HG03025 (cell line): ENCODE measurements around the gene SKP1.

Experiments
- ATAC-seq: cut with Tn5 transposase; IDR thresholded peaks from one replicate; pipeline ENCODE4 v1.9.1; 2021; ENCODE audit warnings: mild to moderate bottlenecking, moderate library complexity; ENCODE audit not compliant: unreplicated experiment, low FRiP score

The SKP1 gene

DNA sequence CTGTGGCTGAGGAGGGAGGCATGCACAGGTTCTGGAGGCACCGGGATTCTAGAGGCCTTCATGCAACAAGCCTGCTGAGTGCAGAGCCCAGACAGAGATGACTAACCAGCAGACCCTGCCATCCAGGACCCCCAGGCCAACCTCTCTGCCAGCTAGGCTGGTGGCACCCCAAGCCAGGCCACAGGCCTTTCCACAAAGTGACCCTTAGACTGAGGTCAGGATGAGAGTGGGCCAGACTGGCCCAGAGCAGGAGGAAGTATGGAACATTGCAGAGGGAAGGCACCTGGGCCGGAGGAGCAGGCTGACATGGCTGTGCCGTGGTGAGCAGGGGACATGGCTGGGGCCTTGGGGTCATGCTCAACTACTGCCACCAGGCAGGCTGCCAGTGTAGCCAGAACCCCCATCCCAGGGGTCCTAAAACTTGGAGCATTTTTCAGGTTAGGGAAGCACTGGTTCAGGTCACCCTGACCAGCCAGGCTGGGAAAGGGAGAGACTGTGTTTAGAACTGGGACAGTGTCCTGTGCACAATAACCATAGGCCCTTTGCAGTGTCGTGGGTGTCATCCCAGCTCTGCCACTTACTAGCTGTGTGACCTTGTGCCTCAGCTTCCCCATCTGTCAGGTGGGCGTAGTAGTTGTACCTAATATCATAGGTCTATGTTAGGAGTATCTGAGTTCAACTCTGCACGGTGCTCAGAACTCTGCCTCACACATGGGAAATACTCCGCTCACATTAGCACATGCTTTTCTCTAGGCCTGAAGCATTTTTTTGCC, 45.0 kb downstream of the SKP1 start:
- ATAC-seq: no peak

DNA sequence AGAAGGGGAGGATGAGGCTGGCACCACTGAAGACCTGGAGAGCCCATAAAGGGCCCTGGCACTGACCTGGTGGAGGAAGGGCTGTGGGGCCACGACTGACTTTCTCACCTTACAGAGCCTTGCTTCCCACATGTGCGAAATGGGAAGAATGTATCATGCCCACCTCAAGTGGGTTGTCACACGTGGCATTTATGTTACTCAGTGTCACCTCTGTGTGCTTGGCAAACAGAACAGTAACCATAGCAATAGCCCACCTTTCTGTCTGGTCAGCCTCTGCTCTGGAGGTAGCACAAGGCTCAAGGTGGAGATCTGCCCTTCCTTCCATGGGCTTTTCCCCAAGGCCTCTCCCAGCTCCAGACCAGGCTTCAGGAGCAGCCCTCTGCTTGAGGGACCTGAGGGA, 45.6 kb downstream of the SKP1 start:
- ATAC-seq: no peak

DNA sequence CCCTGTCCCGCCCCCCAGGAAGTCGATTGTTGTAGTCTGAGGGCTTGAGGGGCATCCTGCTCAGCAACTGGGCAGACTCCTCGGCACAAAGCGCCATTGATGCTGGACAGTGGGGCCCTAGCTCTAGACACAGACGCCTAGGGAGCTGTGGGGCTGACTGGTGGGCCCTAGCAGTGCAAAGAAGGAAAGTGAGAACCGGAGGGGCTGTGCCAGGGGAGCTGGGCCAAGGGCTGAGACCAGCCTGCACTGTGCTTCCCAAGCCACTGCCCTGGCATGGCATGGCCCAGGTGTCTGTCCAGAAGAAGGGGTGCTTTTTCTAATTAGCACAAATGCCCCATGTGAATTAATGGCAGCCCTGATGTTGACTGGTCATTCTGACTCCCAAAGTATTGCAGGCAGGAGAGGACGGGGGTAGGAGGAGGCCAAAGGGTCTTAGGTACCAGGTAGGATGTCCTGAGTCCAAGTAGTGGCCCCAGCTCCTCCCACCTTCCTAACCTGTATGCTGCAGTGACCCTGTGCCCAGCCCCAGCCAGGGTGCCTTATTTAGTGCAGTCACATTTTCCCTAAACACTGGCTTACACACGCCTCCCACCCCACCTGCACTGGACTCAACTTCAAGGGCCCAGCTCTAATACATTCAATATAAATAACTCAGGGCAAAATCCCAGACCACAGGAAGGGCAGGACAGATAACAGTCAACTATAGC, 46.4 kb downstream of the SKP1 start:
- ATAC-seq: no peak

DNA sequence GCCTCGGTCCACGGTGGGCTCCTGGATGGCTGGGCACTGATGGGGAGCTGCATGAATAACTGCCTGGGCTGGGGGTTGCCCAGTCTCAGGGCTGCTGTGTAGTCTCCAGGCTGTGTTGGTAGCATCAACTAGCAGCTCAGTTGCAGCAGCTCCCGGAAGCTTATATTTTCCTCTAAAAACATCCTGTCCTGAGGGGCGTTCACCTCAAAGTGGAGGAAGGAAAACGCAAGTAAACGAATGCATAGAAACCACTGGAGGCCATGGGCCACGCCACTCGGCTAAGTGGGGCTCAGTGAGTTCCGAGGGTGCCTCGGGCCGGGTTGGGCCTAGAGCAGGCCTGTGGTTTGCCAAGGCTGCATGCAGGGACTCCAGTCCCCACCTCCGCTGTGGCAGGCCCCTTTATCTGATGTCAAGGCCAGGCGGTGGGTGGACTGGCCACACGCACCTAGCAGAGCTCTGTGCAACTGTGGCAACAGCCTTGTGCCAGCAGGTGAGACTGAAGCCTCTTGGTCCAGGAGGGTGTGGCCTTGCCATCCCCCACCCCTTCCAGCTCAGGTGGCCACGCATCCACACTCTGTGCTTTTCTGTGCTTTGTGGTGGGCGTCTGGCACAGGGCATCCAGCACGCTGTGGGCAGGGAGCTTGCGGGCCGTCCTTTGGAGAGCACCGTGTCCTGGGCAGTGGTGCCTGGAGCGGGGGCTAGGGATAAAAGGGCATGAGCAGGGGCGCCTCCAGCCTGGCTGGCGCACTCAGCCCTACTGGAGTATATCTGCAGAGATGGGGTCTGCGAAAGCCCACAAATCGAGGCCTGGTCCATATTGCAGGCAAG, 47.1 kb downstream of the SKP1 start:
- ATAC-seq: no peak

DNA sequence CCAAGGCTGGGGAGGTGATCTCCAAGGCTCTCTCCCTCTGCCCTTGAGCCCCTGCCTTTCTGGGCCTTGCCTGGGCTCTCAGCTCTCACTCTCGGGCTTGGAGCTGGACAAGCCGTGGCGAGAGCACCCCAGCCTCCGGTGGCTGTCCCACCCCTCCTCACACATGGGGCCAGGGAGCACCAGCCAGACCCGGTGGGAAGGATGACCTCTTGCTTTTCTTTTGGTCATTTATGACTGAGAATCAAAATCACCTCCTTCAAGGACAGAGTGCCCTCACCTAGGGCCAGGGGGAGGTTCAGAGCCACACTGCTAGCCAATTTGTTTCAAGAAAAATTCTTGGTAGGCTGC, 48.1 kb downstream of the SKP1 start:
- no peak for ATAC-seq

DNA sequence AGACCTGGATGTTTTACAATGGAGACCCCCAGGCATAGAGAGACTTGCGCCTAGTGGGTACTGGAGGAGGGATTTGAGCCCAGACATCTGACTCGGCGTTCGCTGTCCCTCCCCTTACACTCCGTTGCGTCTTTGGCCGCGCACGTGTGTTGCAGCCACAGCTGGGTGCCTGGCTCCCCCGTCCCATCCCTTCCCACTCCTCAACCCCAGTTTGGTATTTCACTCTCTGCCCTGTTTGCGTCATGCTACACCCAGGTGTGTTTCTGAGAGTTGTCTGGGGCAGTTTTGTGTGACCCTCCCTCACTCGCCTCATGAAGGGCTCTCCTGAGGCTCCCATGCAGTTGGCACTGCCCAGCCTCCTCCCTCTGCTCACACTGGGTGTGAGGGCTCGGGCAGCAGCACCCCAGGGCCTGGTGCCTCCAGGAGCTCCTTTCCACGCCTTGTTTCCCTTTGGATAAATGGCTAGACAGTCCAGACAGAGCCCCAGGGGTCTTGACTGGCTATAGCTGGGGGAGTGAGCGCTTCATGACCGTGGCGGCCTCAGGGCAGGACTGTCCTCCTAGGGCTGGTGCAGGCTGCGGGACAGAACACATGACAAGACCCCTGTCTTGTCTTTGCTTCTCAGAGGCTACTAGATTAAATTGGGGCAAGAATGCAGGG, 48.6 kb downstream of the SKP1 start:
- no peak for ATAC-seq

DNA sequence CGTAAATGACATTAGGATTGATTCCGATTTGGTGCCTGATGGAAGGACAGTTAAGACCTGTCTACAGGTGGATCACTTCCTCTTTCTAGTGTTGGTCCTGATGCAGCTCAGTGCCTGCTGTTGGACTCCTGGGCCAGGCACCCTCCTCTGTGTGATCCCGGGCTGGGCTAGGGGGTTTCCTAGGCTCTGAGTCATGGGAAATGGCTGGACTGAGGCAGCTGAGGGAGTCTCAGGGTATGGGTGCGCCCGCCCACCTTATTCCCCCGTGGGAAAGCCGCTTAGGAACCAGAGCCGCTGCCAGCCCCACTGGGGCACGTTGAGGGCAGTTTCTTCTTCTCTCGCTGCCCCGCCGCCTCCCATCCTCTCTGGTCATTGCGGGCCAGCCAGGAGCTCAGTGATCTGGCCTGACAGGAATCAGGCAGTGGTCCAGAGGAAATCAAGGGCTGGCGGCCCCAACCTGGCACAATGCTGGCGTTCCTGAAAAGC, 49.3 kb downstream of the SKP1 start:
- ATAC-seq: no peak

DNA sequence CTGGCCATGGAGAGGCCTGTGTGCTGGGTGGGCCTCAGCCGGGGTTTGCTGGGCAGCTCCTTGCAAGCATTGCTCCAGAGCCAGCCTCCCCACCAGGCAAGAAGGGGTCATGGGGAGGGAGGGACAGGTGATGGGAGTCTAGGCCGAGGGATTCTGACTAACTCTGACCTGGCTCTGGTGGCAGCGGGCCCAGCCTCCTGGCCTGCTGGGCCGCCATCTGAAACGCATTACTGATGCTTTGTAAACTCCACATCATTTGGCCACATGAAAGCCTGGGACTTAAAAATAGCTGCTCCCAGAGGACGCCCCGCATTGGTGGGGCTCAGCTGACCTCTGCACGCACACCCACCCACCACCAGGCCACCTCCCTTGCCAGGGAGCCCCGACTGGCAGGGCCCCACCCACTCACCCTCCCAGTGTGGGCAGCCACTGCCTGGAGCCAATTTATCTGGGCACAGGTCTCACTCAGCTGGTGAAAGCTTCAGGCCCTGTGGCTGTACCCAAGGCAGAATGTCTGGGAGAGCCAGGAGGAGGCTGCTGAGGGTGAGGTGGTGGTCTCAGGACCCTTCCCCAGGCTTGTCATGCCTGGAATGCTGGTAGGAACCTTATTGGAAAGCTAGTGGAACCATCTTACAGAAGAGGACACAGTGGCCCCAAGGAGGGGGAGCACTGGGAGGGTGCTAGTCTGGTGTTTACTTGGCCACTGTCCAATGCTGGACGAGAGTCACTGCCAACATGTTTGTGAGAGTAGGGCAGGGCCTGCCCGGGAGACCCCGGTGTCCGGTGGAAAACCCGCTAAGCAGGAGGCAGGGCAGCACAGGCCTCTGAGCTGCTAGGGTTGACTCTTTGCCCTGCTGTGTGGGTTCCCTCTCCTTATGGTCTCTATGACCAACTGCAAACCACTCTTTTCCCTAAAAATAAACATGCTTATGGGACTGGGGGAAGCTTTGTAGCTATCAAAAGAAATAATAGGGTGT, 51.4 kb downstream of the SKP1 start:
- ATAC-seq: no peak

DNA sequence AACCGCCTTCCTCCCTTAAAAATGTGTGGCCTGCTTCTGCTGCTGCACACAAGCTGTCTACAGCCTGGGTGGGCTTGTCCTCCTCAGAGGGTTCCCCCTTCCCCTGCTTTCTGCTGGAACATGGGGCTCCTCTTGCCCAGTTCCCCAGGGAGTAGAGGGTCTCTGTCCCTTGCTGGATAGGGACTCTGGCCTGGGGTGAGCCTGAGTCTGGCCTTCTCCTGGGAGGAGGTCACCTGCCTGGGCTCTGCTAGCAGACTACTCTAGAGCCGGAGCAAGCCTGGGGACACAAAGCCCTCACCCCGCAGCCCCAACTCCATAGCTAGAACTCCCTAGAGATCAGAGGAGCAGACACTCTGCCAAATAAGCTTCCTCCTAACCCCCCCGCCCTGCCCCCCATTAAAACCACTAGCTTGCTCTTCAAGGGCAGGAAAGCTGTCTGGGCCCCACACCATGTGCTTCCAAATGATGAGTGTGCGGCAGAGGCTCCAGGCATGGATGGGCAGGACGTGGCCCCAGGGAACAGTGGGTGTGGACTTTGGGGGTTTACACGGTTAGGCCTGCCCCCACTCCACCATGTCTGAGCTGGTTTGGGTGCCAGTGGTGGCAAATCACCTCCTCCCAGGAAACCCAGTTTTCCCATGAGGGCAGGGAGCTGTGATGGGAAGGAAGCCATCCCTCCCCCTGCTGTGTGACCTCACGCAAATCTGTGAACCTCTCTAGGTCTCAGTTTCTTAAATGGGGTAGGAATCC, 52.3 kb downstream of the SKP1 start:
- ATAC-seq: no peak

DNA sequence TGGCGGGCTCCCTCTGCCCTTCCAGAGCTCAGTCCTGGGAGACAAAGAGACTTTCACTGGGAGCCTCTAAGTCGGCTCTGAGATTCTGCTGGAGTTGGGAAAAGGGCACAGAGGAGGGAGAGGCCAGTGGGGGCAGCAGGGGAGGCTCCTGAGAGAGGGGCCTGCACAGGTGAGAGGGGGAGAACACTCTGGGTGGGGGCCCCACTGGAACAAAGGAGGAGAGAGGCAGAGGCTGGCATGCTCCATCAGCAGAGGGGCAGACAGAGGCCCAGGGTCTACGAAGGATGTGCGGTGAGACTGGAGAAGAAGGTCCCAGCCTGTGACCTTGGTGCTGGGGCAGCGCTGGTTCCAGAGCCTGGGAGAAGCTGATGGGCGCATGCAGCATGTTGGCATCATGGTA, 53.4 kb downstream of the SKP1 start:
- ATAC-seq: no peak

DNA sequence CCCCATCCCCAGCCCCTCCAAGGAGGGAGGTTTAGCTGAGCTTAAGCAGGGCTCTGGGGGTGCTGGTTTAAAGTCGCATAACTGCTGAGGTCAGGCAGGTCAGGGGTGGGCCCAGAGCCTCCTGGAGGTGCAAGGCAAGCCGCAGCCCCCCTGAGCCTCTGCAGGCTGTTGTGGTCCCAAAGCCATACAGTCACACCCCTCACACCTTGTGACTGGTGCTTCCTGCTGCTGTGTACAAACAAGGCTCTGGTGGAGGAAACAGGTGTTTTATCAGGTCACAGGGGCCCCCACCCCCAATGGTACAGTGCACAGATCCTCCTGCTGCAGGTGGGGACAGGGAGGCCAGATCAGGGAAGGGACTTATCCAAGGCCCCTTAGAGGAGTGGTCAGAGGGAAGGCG, 54.2 kb downstream of the SKP1 start:
- ATAC-seq: no peak

DNA sequence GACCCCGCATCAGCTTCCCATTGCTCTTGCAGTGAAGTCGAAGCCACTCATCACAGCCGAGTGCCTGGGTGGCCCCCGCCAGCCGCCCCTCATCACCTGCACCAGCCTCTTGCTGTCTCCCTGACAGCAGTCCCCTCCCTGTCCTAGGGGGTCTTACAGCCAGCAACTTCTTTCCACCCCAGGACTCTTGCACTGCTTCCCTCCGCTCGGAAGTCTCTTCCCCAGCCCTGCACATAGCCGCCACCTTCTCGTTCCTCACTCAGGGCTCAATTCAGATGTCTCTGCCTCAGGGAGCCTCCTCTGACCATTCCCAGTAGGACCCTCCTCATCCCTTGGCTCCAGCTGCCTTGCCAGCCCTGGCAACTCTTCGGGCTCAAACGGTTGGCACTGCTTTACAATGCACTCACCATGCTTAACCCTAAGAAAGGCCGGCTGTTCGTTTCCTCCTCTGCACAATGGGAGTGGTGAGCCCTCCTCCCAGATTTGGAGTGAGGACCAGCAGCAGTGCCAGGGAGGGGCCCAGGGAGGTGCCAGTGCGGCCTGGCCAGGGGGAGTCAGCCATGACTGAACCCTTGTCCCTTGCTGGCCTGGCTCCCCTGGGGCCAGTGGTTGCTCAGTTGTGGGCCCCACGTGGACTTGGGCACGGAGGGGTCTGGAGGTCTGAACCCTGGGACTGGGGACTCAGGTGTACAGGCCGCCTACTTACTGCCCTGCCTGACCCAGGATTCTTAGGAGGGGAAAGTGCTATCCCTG, 56.2 kb downstream of the SKP1 start:
- no peak for ATAC-seq

DNA sequence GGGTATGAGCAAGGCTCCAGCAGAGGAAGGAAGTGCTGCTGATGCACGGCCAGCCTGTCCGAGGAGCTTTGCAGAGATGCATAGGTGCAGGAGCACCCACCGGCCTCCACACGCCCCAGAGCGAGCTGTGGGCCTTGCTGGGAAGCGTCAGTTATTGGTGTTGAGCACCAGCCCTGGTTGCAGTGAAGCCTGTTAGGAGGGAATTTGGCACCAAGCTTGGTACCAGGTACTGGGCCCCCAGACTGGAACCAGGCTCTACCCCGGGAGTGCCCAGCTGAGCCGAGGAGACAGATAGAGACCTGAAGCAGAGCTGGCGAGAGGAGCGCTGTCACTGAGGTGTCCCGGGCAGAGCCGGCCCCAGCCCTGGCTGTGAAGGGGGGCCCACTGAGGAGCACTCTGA, 57.0 kb downstream of the SKP1 start:
- ATAC-seq: no peak

DNA sequence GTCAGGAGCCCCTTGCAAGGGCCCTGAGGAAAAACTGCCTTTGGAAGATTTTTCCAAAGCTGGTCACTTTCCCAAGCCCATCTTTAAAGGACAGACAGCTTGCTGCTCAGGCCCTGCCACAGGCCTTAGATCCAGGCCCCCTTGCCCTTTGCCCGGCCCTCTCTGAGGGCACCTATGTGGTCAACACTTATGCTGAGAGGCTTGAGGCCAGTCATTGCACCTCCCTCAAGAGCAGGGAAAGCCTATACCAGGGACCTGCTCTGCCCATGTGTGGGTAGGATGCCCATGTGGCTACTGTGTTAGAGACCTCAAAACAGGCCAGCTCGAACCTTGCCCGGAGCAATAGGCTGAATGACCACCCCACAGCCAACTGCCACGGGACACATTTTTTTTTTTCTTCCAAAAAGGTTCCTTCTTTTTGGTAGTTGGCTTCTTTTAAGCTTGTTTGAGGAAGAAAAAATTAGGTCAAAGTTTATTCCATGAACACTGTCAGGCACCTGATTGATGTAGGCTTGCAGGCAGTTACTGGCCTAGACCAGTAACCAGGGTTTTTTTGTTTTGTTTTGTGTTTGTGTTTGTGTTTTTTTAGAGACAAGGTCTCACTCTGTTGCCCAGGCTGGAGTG, 58.4 kb downstream of the SKP1 start:
- no peak for ATAC-seq

DNA sequence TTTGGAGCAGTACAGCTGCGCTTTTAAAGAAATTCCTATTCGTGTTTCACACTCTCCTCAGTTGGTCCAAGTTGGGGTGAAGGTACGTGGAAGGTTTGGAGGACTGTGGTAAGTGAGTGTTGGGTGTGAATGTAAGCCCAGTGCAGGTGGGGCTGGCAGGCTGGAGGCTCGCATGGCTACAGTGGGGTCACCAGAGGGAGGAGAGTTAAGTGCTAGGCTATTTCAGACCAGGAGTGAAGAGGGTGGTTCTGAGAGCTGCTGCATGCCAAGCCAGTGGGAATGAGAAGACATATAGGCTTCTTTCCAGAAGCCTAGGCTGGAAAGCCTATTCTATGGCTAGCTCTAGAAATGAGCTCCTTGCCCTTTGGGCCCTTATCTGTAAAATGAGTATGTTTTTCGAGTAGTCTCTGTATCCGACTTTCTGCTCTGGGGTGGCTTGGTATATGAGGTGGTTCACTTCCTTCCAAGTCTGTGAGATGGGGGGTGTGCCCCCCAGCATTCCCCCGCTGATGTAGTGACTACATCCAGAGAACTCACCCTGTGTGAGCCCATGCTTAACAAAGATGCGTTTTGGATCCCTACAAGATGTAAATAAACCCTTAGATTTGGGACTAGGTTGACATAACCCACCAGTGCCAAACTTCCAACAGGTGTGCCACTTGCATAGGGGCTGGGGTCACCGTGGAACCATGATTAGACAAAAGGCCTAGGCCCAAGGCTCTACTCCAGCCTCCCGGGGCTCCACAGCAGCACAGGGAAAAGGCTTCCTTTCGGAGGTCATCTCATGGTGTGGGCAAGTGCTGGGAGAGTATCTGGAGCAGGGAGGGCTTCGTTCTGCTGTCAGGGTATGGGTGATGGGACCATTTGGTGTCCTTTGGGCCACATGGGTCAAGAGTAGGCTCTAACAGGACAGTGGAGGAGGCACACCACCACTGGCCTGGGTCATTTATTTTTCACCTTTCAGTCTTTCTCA, 59.7 kb downstream of the SKP1 start:
- ATAC-seq: no peak

DNA sequence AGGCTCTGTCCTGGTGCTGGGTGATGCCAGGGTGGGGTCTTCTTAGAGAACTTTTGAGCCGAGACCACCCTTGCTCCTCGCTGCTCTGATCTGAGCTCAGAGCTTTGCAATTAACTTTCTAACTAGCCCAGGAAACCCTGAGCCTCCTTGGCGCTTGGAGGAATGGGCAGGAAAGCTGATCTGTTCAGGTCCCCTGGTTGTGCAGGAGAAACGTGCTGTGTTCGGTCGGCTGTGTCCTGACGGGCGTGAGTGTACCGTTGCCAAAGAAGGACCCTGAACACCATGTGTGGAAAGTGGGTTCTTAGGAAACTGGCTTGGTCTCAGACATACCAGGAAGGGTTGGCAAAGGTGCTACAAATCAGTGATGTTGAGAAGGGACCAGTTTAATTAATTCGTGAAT, 60.5 kb downstream of the SKP1 start:
- no peak for ATAC-seq

DNA sequence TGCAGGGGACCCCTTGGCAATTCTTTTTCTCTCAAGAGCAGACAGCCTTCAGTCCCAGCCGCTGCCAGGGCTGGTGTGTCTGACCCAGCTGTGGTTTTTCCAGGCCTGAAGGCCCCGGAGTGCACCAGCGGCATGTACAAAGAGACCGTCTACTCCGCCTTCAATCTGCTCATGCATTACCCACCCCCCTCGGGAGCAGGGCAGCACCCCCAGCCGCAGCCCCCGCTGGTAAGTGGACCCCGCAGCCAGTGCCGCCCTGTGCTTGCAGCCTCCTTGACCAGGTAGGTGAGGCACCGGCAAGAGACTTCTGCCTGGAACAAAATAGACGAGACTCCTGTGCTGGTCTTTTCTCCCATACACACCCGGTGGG, 61.0 kb downstream of the SKP1 start:
- no peak for ATAC-seq
